ENCODE measurements around the gene FLNC.

The FLNC gene

DNA sequence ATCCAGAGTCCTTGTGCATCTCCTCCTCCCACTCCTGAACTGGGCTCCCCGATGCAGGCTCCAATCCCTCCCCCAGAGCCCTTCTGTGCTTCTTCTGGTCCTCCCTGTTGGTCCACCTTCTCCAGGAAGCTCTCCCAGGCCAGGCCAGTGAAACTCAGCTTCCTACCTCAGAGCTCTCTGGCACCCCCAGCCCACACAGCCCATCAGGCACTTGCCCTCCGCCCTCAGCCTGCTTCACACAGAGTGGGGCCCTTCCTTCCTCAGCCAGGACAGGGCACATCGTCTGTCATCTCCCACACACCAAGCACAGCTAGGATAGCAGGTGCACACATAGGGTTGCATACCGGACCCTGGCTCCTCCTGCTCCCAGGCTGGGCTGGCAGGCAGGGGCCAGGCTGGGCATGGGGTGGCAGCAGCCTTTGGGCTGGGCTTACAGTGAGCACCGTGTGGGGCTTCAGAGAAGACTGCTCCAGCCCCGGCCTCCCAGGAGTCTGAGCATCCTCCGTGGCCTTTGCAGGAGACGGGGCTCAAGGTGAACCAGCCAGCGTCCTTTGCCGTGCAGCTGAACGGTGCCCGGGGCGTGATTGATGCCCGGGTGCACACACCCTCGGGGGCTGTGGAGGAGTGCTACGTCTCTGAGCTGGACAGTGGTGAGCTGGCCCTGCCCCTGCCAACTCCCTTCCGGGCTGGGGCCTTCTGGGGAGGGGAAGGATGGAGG is 26.0 kb downstream of the FLNC start:
- no peak overlapping the region for H3K27ac ChIP-seq
- no peak for TF ChIP-seq ZFX (IDR thresholded peaks at IDR 0.05; ENCODE audit: borderline replicate concordance)
- TF ChIP-seq, protein P1, sequence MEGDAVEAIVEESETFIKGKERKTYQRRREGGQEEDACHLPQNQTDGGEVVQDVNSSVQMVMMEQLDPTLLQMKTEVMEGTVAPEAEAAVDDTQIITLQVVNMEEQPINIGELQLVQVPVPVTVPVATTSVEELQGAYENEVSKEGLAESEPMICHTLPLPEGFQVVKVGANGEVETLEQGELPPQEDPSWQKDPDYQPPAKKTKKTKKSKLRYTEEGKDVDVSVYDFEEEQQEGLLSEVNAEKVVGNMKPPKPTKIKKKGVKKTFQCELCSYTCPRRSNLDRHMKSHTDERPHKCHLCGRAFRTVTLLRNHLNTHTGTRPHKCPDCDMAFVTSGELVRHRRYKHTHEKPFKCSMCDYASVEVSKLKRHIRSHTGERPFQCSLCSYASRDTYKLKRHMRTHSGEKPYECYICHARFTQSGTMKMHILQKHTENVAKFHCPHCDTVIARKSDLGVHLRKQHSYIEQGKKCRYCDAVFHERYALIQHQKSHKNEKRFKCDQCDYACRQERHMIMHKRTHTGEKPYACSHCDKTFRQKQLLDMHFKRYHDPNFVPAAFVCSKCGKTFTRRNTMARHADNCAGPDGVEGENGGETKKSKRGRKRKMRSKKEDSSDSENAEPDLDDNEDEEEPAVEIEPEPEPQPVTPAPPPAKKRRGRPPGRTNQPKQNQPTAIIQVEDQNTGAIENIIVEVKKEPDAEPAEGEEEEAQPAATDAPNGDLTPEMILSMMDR (IDR thresholded peaks at IDR 0.05): no peak

DNA sequence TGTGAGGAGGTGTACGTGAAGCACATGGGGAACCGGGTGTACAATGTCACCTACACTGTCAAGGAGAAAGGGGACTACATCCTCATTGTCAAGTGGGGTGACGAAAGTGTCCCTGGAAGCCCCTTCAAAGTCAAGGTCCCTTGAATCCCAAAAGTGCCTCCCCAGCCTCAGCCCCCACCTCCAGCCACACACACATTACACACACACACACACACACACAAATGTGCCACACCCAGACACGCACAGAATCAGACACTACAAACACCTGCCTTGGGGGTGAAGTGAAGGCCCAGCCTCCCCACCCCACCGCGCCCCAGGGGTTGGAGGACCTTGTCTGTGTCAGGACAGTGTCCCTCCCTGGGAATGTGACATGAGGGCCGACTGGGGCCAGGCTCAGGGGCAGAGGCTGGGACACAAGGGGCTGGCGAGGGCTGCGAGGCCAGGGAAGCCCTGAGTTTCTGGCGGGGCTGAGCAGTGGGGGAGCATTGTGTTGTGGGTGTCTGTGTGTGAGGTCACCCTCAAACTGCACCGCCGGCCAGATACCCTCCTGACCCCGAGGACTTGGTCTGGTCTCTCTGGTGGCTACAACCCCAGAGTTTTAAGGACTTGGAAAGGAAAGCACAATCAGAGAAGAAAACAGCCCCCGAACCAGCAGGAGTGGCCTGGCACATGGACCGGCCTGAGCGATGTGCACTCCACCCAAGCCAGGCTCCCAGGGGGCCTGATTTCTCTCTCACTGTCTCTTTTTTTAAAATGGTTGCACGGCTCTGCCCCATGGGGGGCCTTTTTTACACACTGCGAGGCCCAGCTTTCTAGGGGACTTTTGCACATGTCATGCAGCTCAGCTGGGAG is 28.4 kb downstream of the FLNC start:
- TF ChIP-seq, protein P1 (IDR thresholded peaks at IDR 0.05): no peak
- TF ChIP-seq ZFX (IDR thresholded peaks at IDR 0.05; ENCODE audit: borderline replicate concordance): no peak
- no peak overlapping the region for H3K27ac ChIP-seq

DNA sequence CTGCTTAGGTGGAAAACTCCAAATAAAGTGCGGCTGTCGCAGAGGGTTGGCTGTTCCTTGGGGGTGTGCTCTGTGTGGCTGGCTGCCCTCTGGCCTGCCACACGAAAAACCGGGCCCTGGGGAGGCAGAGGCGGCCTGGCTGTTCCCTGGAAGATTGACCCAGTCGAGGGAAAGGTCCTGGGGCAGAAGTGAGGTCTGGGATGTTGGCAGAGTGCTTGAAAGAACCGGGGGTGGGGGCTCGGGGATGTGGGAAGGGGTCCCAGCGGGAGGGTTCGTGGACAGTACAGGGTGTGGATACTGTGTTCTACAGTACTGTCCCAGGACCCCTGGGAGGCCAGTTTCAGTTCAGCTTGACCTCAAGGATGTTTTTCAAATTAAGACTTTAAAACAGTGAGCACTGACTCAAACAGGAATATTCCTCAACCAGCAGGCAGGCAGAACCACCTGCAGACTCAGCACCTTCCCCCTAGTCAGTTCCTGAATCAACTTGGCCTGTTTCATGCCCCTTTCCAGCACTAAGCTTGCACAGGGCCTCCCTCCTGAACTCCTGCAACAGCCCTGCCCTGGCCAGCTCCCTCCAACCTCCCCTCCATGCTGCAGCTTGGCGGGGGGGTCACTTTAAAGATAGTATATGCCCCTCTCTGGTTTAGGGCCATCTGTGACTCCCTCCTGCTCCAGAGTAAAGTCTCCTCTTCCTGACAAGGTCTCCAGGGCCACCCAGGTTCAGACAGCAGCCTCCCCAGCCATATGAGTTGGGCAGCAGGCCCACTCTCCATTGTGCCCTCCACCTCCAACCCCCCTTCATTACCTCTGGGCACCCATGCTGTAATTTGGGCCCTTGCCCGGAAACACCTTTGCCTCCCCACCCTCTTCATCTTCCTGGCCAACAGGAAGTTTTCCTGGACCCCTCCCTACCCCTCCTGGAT is 29.3 kb downstream of the FLNC start:
- no peak overlapping the region for H3K27ac ChIP-seq
- TF ChIP-seq, protein P1 (IDR thresholded peaks at IDR 0.05): no peak
- TF ChIP-seq ZFX (IDR thresholded peaks at IDR 0.05; ENCODE audit: borderline replicate concordance): no peak

DNA sequence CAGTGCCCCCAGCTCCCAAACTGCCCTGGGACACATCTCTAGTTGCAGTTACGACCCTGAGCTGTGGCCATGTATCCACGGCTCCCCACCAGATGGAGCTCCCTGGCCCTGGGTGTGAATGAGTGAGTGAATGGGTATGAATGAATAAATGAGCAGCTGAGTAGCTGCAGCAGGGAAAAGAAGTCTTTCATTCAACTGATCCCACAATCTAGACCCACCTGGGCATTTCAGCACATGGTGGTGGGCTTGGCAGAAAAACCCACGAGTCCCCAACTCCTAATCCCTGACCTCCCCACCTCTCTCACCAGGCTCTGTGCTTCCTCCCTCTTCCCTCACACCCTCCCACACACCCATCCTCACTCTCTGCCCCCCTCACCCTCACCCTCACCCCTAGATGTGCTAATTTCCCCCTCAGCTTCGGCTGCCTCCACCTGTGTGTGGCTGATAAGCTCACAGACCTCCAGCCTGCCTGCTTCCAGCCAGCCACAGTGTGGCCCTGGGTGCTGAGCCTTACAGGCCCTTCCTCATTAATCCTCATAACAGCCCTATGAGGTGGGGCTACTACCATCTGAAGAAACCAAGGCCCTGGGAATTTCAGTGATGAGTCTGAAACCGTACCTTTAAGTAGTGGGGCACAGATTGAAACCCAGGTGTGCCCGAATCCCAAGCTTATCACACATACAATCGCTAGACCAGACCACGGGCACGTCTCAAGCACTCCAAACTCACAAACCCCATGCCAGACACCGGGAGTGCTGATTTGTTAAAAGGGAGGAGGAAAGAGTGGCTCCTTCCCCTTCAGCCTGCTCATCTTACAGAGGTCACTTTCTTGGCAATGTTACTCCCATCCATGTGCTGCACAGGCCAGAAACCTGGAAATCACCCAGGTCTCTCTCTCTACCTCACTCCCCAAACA is 30.2 kb downstream of the FLNC start:
- TF ChIP-seq, protein P1 (IDR thresholded peaks at IDR 0.05): no peak
- no peak for TF ChIP-seq ZFX (IDR thresholded peaks at IDR 0.05; ENCODE audit: borderline replicate concordance)

DNA sequence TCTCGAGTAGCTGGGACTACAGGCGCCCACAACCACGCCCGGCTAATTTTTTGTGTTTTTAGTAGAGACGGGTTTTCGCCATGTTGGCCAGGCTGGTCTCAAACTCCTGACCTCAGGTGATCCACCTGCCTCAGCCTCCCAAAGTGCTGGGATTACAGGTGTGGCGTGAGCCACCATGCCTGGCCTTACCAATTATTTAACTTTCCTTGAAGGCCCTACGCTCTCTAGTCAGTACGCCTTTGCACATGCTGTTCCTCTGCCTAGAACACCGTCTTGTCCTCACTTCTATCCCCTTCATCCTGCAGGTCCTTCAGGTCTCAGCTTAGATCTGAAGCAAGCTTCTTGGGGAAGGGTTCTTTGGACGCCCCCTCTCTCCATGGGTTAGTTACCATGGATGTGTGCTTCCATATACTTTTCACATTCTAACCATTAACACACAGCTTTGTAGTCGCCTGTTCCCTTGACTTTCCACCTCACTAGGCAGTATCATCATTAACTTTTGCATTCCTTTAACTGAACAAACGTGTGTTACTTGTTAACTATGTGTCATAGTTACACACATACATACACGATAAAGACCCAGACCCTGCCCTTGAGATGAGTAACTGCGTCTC is 31.9 kb downstream of the FLNC start:
- TF ChIP-seq, protein P1 (IDR thresholded peaks at IDR 0.05): no peak
- no peak for TF ChIP-seq ZFX (IDR thresholded peaks at IDR 0.05; ENCODE audit: borderline replicate concordance)
- peak overlapping the region; percentile 57 for H3K27ac ChIP-seq

More for the DNA sequence above, 30.2 kb downstream of the FLNC start:
- H3K27ac ChIP-seq: no peak overlapping the region

All from 22Rv1 (cell line).